Measurements from ENCODE around the gene OXSR1.

OXSR1 gene

DNA sequence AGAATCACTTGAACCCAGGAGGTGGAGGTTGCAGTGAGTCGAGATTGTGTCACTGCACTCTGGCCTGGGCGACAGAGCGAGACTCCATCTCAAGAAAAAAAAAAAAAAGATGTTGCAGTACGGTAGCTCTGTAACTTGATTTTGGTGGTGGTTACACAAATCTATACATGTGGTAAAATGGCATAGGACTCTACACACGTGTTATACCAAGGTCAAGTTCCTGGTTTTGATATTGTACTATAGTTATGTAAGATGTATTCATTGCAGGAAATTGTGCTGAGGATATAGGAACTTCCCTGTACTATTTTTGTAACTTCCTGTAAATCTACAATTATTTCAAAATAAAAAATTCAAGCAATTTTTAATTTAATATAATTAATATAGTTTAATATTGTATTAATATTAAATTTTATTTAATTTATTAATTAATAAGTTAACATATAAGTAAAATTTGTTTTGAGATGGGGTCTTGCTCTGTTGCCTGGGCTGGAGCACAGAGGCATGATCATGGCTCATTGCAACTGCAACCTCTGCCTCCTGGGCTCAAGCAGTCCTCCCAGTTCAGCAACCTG, 16.9 kb upstream of the OXSR1 start:
- H3K4me3 ChIP-seq (replicated peaks; ENCODE audit: low read depth, low read length), result no peak overlapping the region
- no peaks in the 10 kb centered on the region for H3K27me3 ChIP-seq (replicated peaks; ENCODE audit: control insufficient read depth, insufficient read depth, low read length)
- DNase-seq (ENCODE audit: extremely low read depth, insufficient read length), result no peak
- no peaks in the 10 kb centered on the region for H3K36me3 ChIP-seq (ENCODE audit: control insufficient read depth, insufficient read depth, low read length)
- TF ChIP-seq, protein P1, sequence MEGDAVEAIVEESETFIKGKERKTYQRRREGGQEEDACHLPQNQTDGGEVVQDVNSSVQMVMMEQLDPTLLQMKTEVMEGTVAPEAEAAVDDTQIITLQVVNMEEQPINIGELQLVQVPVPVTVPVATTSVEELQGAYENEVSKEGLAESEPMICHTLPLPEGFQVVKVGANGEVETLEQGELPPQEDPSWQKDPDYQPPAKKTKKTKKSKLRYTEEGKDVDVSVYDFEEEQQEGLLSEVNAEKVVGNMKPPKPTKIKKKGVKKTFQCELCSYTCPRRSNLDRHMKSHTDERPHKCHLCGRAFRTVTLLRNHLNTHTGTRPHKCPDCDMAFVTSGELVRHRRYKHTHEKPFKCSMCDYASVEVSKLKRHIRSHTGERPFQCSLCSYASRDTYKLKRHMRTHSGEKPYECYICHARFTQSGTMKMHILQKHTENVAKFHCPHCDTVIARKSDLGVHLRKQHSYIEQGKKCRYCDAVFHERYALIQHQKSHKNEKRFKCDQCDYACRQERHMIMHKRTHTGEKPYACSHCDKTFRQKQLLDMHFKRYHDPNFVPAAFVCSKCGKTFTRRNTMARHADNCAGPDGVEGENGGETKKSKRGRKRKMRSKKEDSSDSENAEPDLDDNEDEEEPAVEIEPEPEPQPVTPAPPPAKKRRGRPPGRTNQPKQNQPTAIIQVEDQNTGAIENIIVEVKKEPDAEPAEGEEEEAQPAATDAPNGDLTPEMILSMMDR (IDR thresholded peaks at IDR 0.05; ENCODE audit: insufficient read depth, low read length, poor library complexity, severe bottlenecking), result no peak

DNA sequence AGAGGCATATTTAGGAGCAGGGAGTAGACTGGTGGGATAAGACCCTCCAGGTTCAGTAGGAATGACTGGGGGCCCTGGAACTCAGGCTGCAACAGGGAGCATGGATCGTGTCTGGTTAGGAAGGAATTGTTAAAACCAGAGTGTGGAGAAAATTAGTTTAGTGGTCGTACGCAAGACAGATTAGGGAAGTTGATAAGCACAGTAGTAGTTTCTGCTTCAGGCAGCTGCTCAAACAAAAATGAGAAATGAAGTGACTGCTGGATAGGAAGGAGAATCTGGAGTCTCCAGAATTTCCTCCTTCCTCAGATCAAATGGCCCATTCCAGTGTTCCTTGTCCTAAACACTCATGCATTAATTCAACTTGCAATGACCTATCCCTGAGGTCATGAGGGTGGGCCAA, 15.6 kb upstream of the OXSR1 start:
- Histone ChIP-seq H3K27me3 (replicated peaks; ENCODE audit: control insufficient read depth, insufficient read depth, low read length) (no peaks in the 10 kb centered on the region), H3K4me3 (replicated peaks; ENCODE audit: low read depth, low read length) (no peak overlapping the region), H3K36me3 (ENCODE audit: control insufficient read depth, insufficient read depth, low read length) (no peaks in the 10 kb centered on the region)
- TF ChIP-seq, protein P1 (IDR thresholded peaks at IDR 0.05; ENCODE audit: insufficient read depth, low read length, poor library complexity, severe bottlenecking), result no peak
- DNase-seq (ENCODE audit: extremely low read depth, insufficient read length), result no peak

DNA sequence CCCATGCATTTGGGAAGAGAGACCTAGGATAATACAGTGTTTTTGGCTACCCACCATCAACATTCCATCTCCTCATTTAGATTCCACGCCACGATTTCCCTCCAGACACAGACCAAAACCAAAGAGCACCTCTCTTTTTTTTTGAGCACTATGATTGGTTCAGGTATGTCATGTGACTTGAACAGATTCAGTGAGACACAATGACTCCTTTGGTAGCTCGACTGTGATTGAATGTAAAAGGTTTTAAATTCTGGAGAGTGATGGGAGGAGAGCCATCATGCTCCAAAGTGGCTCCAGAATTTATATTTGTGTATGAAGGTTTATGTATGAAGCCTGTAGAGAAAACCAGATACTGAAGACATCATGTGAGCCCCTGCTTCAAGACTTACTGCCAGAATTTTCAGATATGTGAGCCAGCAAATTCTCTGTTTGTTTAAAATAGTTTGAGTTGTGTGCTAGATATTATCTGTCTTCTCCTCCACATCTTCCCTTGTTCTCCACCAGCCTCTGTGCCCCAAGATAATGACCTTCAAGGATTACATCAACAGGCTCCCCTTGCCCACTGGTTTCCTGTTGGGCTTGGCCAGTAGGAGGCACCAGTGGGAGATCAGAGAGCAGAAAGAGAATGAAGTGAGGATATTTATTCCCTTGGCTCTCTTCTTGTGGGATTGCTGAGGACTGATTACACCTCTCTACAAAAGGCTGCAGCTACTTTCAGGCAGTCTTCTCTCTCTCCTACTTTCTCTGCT, 14.4 kb upstream of the OXSR1 start:
- TF ChIP-seq, protein P1 (IDR thresholded peaks at IDR 0.05; ENCODE audit: insufficient read depth, low read length, poor library complexity, severe bottlenecking), result peak; percentile 33
- Histone ChIP-seq H3K4me3 (replicated peaks; ENCODE audit: low read depth, low read length) (no peak overlapping the region), H3K36me3 (ENCODE audit: control insufficient read depth, insufficient read depth, low read length) (no peaks in the 10 kb centered on the region), H3K27me3 (replicated peaks; ENCODE audit: control insufficient read depth, insufficient read depth, low read length) (no peaks in the 10 kb centered on the region)
- no peak for DNase-seq (ENCODE audit: extremely low read depth, insufficient read length)

DNA sequence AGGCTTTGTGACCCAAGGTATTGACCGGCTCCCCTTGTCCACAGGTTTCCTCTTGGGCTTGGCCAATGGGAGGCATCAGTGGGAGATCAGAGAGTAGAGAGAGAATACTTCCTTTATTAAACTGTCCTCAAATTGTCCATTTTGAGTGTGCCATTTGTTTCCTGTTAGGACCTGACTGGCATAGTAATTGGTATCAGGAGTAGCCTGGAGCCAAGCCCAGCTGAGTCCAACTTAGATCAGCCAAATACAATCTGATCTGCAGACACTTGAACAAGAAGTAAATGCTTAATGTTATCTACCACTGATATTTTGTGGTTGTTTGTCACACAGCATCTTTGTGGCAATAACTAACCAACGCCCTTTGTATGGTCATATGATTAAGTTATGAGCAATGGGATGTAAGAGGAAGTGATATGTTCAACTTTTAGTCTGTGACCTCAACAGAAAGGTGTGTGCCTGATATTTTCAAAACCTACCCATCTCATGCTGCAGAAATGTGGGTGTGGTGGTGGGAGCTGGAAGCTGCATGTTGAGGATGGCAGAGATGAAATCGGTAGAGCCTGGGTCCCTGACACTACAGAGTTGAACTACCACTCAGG, 13.6 kb upstream of the OXSR1 start:
- DNase-seq (ENCODE audit: extremely low read depth, insufficient read length), result no peak
- TF ChIP-seq, protein P1 (IDR thresholded peaks at IDR 0.05; ENCODE audit: insufficient read depth, low read length, poor library complexity, severe bottlenecking), result no peak
- H3K36me3 ChIP-seq (ENCODE audit: control insufficient read depth, insufficient read depth, low read length), result no peaks in the 10 kb centered on the region

DNA sequence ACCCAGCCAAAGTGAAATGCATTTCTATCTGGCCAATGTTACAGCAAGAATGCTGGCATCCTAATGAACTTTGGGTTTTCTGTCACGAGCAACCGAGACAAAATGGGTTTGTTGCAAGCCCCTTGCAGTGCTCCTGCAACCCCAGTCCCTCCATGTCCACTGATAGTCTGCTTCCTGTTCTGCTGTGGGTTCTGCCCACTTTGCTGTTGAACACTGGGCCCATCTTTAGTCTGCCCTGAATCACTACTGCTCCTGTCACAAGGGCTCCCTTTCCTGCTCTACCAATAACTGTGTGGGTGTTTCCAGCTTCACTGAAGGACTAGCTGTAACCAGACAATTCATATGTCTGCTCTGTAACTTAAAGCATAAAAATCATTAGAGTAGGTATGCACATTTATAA, 12.7 kb upstream of the OXSR1 start:
- TF ChIP-seq, protein P1 (IDR thresholded peaks at IDR 0.05; ENCODE audit: insufficient read depth, low read length, poor library complexity, severe bottlenecking), result no peak
- H3K4me3 ChIP-seq (replicated peaks; ENCODE audit: low read depth, low read length), result no peak overlapping the region
- DNase-seq (ENCODE audit: extremely low read depth, insufficient read length), result no peak

More for the DNA sequence above, 13.6 kb upstream of the OXSR1 start:
- H3K27me3 ChIP-seq (replicated peaks; ENCODE audit: control insufficient read depth, insufficient read depth, low read length), result no peaks in the 10 kb centered on the region
- H3K4me3 ChIP-seq (replicated peaks; ENCODE audit: low read depth, low read length), result no peak overlapping the region

More for the DNA sequence above, 12.7 kb upstream of the OXSR1 start:
- no peaks in the 10 kb centered on the region for H3K27me3 ChIP-seq (replicated peaks; ENCODE audit: control insufficient read depth, insufficient read depth, low read length)
- no peaks in the 10 kb centered on the region for H3K36me3 ChIP-seq (ENCODE audit: control insufficient read depth, insufficient read depth, low read length)
